GM18520 (cell line): Measurements from ENCODE around the gene CFAP99.
A peak's percentile ranks its signal among the peaks of the same experiment; 100 is the strongest.

ENCODE experiments used
- ATAC-seq: cut with Tn5 transposase; IDR thresholded peaks from one replicate; pipeline ENCODE4 v1.9.1; 2021; ENCODE audit not compliant: unreplicated experiment

CFAP99 gene

GRCh38 chr4:2497931-2498330, 79.2 kb downstream of the CFAP99 start:
- peak; percentile 85 for ATAC-seq

- no peak for ATAC-seq
Measured at GRCh38 chr4:2500547-2500946, 81.8 kb downstream of the CFAP99 start.

- no peak for ATAC-seq
Measured at GRCh38 chr4:2501034-2501594, 82.4 kb downstream of the CFAP99 start.

- ATAC-seq: no peak
Measured at GRCh38 chr4:2503809-2504208, 85.1 kb downstream of the CFAP99 start.

GRCh38 chr4:2507259-2507658, 88.5 kb downstream of the CFAP99 start:
- no peak for ATAC-seq

GRCh38 chr4:2507855-2508254, 89.1 kb downstream of the CFAP99 start:
- no peak for ATAC-seq

GRCh38 chr4:2510351-2511259, 91.8 kb downstream of the CFAP99 start:
- ATAC-seq: no peak

- no peak for ATAC-seq
Measured at GRCh38 chr4:2511645-2512131, 92.9 kb downstream of the CFAP99 start.
